AG04449 (cell line): ENCODE data around the gene CDCA4.
"Not testable (repeated sequence)": the region's sequence is repeated elsewhere in the genome, so short reads cannot be mapped to it uniquely, and the experiment has no call there.

Source experiments
- CTCF ChIA-PET: fragments of 350-600 bp; formaldehyde crosslinking; extraction: SDS; loops from one replicate; lab custom pipeline; 2021; ENCODE audit warnings: antibody characterized with exemption; lab: Yijun Ruan, JAX
- POLR2A ChIA-PET: fragments of 400-600, 350-600 bp; formaldehyde crosslinking; extraction: SDS; loops from one replicate; lab custom pipeline; 2020; ENCODE audit warnings: antibody characterized with exemption, inconsistent platforms; lab: Yijun Ruan, JAX
- DNase-seq: peaks from one replicate; pipeline ENCODE4 v3.0.0-alpha.2; 2010; ENCODE audit warnings: low read depth, low spot score
- H3K4me3 ChIP-seq: 2 replicates; pipeline ENCODE4 v1.5.1; 2011; ENCODE audit warnings: low read depth, mild to moderate bottlenecking, control low read depth, low read length
- CTCF ChIP-seq: IDR thresholded peaks from one replicate; pipeline ENCODE4 v1.5.1; 2011; ENCODE audit warnings: mild to moderate bottlenecking, moderate library complexity, low read length, control low read depth, inconsistent platforms; ENCODE audit not compliant: insufficient read depth; ENCODE audit errors: missing control alignments

Gene CDCA4

GRCh38 chr14:105041841-105042765 lies 21.2 kb upstream of the CDCA4 start:
- POLR2A ChIA-PET: no interaction called here

GRCh38 chr14:105039458-105040205 lies 18.7 kb upstream of the CDCA4 start:
- DNase-seq: no peak
- H3K4me3 ChIP-seq: no peak overlapping the region
- ChIA-PET POLR2A (no interaction called here), CTCF (interaction anchor here (3.1 to 17.4 kb wide), 3 partner anchors 5 to 68 kb away, joined by 33 to 383 read pairs (median 211); no protein-coding TSS in a partner anchor)
- TF ChIP-seq CTCF: no peak

More at GRCh38 chr14:105041841-105042765, 21.2 kb upstream of the CDCA4 start:
- no peak overlapping the region for H3K4me3 ChIP-seq
- no peak for TF ChIP-seq CTCF
- CTCF ChIA-PET: interaction anchor here (1.2 to 8.9 kb wide), 5 partner anchors 11 to 289 kb away, joined by 3 to 383 read pairs (median 80); partner anchors contain the start of genes CLBA1 and SIVA1
- DNase-seq: no peak

- POLR2A ChIA-PET, DNase-seq, H3K4me3 ChIP-seq: not testable (repeated sequence)
- CTCF ChIA-PET: interaction anchor here (0.8 to 17.4 kb wide), 6 partner anchors 9 to 140 kb away, joined by 3 to 211 read pairs (median 4); no protein-coding TSS in a partner anchor
Observed at GRCh38 chr14:105035616-105036015, 14.7 kb upstream of the CDCA4 start.

GRCh38 chr14:105034315-105035039 lies 13.6 kb upstream of the CDCA4 start:
- H3K4me3 ChIP-seq: no peak overlapping the region
- DNase-seq: no peak
- TF ChIP-seq CTCF: no peak
- ChIA-PET CTCF (interaction anchor here (0.8 to 17.4 kb wide), 3 partner anchors 11 to 60 kb away, joined by 3 to 211 read pairs (median 57); no protein-coding TSS in a partner anchor), POLR2A (no interaction called here)

GRCh38 chr14:105033412-105033900 lies 12.6 kb upstream of the CDCA4 start:
- POLR2A ChIA-PET, DNase-seq: not testable (repeated sequence)
- peak overlapping the region; percentile 49 for H3K4me3 ChIP-seq
- CTCF ChIA-PET: interaction anchor here (9.3 to 17.4 kb wide), 2 partner anchors 12 to 58 kb away, joined by 57 to 211 read pairs; no protein-coding TSS in a partner anchor

- CTCF ChIA-PET: interaction anchor here (9.3 to 17.4 kb wide), 2 partner anchors 13 to 58 kb away, joined by 57 to 211 read pairs; no protein-coding TSS in a partner anchor
- DNase-seq, POLR2A ChIA-PET, H3K4me3 ChIP-seq: not testable (repeated sequence)
Observed at GRCh38 chr14:105032451-105032901, 11.6 kb upstream of the CDCA4 start.

GRCh38 chr14:105030836-105031396 lies 10.0 kb upstream of the CDCA4 start:
- DNase-seq: no peak
- ChIA-PET CTCF (interaction anchor here (0.8 to 17.4 kb wide), 3 partner anchors 14 to 96 kb away, joined by 3 to 211 read pairs (median 57); no protein-coding TSS in a partner anchor), POLR2A (no interaction called here)
- no peak for TF ChIP-seq CTCF
- no peak overlapping the region for H3K4me3 ChIP-seq
